ENCODE results near the gene DNAH7.

- no peak for TF ChIP-seq STAT1 (IDR thresholded peaks at IDR 0.05; ENCODE audit: unreplicated experiment)
- TF ChIP-seq CTCF (conservative IDR thresholded peaks at IDR 0.05; ENCODE audit: low read depth in 2 of 2) = no peak
- TF ChIP-seq EZH2phosphoT487 (IDR thresholded peaks at IDR 0.05; ENCODE audit: unreplicated experiment) = no peak
- TF ChIP-seq REST (IDR thresholded peaks at IDR 0.05; ENCODE audit: unreplicated experiment) = no peak
- no peak for TF ChIP-seq EZH2 (IDR thresholded peaks at IDR 0.05; ENCODE audit: low read depth, unreplicated experiment)
- no peak for TF ChIP-seq JUNB (IDR thresholded peaks at IDR 0.05; ENCODE audit: unreplicated experiment)
- no peak for TF ChIP-seq POLR2AphosphoS5 (IDR thresholded peaks at IDR 0.05; ENCODE audit: low read depth)
- no peak for TF ChIP-seq CREB1 (CRISPR knock-in tag; IDR thresholded peaks at IDR 0.05; ENCODE audit: low read depth)
Observed at GRCh38 chr2:196067088-196067382, 1.6 kb downstream of the DNAH7 start.
